Glomerular endothelial cell (primary cell): ENCODE data around the gene GLS2. TPM values are rescaled to one million over a fixed set of nuclear protein-coding genes. Genes with fewer than 3 reads are reported as not detected.
A peak's percentile ranks its signal among the peaks of the same experiment; 100 is the strongest.
"Not testable (repeated sequence)": the region's sequence is repeated elsewhere in the genome, so short reads cannot be mapped to it uniquely, and the experiment has no call there.

ENCODE experiments used
- DNase-seq: peaks from one replicate; pipeline ENCODE4 v3.0.0-alpha.2; 2011; ENCODE audit warnings: low read depth, low spot score; ENCODE audit errors: extremely low read depth
- total RNA-seq: library from RNA; depleted of rRNA; stranded (reverse); fragments of >200 nt; gene quantifications from 2 replicates; pipeline ENCODE4 v1.2.3, GENCODE V29; 2015

The GLS2 gene
- total RNA-seq: 0.58 TPM in 1 of 2 replicates, not detected in the other

DNA sequence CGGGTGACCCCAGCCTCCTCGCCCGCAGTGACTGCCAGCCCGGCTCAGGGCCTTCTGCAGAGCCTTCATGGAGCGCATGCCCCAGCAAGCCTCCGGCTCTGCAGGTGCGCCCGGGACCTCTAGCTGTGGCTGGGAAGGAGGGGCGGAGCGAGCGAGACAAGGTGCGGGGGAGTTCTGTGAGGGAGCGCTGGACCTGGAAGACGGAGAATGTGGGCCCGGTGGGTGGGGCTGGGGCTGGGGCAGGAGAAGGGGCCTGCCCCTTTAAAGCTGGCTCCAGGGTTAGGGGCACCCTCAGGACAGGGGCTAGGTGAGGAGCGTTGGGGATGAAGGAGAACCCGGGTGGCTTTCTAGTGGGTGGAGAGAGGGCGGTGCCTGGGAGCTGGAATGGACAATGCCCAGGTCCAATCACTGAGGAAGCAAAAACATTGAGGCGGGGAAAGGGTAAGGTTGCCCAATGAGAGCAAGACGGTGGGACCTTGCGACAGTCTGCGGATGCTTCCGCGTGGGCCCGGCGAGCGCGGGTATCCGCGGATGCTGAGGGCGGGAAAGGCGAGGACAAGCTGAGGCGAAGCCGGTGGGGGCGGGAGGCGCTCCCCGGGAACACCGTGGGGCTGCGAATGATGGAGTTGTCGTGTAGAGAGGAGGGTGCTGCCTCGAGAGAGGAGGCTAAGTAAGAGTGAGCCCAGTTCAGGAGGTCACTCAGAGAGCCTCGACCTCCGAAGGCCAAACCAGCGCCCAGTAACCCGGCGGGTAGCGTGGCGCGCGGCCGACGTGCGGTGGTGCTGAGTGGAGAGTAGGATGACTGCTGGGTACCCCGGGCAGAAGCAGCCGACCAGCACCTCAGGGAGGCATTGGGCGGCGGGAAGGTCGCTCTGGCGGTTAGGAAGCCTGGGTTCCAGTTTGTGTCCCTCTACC, at the start of gene GLS2:
Gene GLS2 (minus strand): TSS at position 121 of the 915 bp plus-strand sequence. CDS start 43 bp downstream, at position 78.
- no peak for DNase-seq

DNA sequence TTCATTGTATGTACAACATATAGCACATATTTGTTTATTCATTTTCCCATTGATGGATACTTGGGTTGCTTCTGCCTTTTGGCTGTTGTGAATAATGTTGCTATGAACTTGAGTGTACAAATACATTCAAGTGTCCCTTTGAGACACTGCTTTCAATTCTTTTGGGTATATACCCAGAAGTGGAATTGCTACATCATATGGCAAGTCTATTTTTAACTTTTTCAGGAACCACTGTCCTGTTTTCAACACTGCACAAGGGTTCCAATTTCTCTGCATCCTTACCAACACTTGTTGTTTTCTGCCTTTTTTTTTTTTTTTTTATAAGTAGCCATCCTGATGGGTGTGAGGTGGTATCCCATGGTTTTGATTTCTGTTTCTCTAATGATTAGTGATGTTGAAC, 49.6 kb upstream of the GLS2 start:
- no peak for DNase-seq

DNA sequence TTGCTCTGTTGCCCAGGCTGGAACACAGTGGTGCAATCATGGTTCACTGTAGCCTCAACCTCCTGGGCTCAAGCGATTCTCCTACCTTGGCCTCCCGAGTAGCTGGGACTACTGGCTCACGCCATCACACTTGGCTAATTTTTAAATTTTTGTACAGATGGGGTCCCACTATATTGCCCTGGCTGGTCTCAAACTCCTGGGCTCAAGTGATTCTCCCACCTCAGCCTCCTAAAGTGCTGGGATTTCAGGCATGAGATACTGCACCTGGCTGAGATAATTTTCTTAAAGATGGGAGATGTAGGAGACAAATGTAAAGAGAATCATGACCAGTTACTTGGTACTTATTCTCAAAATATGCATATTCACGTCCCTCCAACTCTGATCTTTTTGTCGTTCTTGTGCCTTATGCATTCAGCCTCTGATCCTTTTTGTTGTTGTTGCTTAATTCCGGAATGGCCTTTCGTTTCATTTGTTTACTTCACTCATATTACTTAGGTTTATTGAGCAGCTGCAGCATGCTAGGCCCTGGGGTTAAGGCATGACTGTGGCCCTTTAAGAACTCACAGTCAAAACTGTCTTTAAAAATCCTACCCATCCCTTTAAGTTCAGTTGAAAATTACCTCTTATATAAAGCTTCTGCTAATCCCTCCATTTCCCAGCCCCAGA, 42.6 kb upstream of the GLS2 start:
- DNase-seq: no peak

DNA sequence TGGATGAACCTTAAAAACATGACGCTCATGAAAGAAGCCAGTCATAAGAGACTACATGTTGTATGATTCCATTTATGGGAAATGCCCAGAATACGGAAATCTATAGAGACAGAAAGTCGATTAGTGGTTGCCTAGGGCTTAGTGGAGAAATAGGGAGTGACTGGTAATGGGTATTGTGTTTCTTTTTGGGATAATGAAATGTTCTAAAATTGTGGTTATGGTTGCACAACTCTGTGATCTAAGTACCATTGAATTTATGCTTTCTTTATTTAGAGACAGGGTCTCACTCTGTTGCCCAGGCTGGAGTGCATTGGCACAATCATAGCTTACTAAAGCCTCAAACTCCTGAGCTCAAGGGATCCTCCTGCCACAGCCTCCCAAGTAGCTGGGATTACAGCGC, 41.7 kb upstream of the GLS2 start:
- DNase-seq: no peak

DNA sequence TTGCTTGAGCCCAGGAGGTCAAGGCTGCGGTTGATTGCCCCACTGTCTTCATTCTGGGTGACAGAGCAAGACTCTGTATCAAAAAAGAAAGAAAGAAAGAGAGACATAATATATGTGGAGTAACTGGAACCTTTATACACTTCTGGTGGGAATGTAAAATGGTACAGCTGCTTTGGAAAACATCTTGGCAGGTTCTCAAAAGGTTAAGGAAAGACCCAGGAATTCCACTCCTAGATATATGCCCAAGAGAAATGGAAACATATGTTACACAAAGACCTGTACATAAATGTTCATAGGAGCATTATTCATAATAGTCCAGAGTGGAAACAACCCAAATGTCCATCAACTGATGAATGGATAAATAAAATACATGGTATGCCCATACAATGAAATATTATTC, 40.9 kb upstream of the GLS2 start:
- no peak for DNase-seq

DNA sequence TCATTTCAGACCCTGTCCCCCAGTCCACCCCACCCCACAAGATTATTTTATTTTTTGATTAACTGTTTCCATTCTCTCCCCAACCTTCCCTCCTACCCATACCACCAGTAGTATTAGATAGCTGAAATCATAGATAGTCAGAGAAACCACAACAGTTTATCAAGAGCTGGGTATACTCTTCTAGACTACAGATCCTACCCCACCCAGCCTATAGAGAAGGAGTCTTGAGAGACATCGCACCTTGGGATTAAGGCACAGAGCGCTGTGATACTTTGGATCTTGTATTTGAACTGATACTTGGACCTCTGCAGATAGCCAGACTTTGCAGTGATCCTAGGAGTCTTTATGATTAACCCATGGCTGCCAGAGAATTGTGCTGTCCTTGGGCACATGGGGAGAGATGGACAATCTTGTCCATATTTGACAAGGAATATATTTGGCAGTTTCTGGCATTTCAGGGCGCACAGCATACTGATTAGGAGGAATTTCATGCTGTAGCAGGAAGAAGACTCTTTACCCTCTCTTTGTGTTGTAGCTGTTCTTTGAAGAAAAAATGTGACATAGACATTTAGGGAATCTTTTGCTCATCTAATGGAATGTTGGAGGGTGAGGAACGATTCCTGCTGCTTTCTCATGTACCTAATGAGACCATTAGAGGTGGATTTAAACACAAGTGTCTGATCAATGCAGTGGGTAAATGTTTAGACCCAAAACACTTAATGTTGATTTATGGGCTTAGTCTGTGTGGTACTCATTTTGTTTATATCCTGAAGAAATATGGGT, 34.6 kb upstream of the GLS2 start:
- no peak for DNase-seq

DNA sequence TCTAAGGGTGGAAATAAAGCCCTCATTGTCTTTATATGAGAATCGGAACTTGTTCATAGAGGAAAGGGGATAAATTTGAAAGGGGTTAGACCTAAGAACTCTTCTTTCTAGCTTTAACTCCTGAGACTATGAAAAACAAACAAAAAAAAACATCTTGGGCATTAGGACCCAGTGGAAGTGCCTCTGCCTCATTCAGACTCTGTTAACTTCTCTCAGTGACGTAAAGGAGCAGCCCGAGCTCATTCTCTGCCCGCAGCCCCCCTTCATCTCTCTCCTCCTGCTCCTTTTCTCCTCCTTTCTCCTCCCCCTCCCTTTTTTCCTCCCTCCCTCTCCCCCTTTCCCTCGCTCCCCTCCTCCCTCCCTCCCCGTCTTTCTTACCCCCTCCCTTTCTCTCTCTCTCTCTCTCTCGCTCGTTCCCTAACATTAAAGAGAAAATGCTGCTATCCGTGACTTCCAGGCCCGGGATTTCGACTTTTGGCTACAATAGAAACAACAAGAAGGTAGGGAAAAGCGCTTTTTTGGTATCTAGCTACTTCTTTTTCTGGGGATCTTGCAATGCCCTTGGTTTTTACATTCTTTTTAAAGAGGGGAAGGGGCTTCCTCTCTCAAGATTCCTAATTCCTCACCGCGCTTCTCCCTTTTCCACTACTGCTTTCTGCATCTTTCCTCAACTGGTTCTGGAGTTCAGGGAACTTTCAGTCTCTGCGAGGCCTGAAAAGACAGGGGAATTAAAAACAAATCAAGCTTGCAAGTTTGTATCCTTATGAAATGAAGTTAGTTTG, 33.8 kb upstream of the GLS2 start, which contains the start of gene RBMS2:
Gene RBMS2 (plus strand): TSS at position 231 of the 782 bp plus-strand sequence. CDS start 204 bp downstream, at position 435.
- DNase-seq: peak; percentile 87

DNA sequence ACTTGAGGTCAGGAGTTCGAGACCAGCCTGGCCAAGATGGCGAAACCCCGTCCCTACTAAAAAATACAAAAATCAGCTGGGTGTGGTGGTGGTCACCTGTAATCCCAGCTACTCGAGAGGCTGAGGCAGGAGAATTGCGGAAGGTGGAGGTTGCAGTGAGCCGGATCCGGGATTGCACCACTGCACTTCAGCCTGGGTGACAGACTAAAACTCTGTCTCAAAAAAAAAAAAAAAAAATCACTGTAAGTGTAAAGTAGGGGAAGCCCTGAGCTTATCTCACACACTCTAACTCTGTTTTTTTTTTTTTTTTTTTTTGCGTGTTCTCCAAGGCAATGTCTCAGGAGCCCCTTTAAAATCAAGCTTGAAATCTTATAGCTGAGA, 33.2 kb upstream of the GLS2 start:
- no peak for DNase-seq

DNA sequence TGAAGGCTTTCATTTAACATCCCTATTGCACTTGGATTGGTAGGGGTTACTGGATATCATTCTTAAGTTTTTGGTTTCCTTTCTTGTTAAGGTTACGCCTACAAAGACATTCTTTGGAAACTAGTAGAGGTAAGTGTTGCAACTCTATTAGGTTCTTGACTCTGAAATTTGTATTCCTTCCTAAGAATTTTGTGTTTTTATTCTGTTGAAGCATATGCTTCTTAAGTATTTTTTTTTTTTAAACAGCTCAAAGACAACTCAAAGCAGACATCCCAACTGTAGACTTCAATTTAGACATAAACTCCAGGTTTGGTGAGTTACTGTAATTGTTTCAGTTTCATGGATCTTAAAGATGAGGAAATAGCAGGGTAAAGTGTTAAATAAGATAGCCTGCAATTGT, 32.5 kb upstream of the GLS2 start:
- DNase-seq: no peak

DNA sequence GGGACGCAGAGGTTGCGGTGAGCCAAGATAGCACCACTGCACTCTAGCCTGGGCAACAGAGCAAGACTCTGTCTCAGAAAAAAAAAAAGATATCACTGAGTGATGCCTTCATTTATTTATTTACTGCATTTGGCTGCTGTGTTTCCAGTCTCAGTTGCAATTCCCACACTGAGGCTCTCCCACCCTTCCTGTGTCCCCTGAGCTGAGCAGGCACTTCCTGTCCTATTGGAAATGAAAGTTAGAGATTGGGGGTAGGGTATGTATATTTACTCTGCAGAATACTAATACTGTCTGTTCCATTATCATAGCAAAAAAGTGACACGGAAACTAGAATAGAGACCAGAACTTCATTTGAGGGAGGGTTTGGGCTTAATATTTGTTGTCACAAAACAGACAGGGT, 32.1 kb upstream of the GLS2 start:
- no peak for DNase-seq

DNA sequence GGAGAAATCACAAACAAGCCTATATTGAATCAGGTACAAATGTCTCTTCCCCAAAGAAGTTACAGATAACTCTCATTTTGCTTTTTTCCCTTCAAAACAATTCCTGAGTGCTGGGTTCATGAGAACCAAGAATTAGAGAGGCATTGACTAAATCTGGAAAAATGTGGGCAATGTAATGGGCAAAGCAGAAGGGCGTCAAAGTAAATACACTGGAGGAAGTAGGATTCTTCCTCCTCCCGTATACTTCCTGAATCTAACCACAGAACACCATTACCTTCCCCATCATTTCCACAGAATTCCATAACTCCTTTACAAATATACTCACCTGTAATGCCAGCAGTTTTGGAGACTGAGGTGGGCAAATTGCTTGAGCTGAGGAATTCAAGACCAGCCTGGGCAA, 30.6 kb upstream of the GLS2 start:
- DNase-seq: no peak

DNA sequence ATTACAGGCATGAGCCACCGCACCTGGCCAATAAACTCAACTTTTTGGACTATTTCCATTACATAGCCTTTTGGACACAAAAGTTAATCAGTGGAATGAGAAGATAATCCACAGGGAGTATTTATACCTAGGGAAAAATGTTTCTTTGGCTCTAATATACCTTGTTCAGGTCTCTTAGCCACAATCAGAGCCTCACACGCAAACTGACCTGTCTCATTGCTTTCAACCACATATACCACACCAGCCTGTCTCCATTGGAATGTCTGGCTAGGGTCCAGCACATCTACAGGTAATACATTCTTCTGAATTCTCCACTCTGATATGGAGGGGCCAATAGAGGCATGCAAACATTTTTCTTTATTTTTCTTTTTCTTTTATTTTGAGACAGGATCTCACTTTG, 29.9 kb upstream of the GLS2 start:
- DNase-seq: no peak

DNA sequence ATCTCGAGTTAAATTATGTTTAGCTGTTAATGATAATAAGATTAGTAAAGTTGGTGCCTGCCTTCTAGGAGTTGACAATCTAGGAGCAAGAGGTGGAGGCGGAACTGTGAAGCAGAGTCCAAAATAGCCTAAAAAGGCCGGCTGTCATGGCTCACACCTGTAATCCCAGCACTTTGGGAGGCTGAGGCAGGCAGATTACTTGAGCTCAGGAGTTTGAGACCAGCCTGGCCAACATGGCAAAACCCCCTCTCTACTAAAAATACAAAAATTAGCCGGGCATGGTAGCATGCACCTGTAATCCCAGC, 26.0 kb upstream of the GLS2 start:
- not testable (repeated sequence) for DNase-seq

DNA sequence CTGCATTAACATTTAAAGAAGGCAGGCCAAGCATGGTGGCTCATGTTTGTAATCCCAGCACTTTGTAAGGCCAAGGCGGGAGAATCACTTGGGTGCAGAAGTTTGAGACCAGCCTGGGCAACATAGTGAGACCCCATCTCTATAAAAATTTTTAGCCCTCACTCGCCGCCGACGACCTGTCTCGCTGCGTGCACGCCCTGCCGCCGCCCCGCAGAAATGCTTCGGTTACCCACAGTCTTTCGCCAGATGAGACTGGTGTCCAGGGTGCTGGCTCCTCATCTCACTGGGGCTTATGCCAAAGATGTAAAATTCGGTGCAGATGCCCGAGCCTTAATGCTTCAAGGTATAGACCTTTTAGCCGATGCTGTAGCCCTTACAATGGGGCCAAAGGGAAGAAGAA, 22.8 kb upstream of the GLS2 start:
- no peak for DNase-seq

DNA sequence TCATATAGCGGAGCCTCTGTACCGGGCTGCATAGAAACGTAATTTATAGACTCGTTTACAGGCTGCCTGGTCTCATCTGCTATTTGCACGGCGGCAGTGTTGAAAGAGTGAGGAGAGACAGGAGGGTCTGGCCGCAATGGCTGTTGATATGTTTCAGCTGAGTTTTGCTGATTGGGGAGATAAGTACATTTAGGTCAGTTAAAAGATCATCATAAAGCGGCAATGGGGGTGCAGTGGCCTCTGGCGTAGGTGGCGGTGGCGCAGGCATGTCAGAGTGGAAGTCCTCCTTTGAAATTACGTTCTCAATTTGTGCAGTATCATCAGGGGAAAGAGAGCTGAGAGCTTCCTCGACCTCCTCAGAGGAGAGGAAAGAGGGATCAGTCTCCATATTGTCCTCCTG, 11.9 kb upstream of the GLS2 start:
- not testable (repeated sequence) for DNase-seq

DNA sequence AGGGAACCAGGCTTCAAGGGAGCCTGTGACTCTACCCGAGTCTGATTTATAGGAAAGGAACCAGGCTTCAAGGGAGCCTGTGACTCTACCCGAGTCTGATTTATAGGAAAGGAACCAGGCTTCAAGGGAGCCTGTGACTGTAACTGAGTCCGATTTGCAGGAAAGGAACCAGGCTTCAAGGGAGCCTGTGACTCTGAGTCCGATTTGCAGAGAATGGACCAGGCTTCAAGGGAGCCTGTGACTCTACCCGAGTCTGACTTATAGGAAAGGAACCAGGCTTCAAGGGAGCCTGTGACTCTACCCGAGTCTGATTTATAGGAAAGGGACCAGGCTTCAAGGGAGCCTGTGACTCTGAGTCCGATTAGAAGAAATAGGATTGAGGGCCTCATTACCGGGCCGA, 11.5 kb upstream of the GLS2 start:
- DNase-seq: not testable (repeated sequence)

DNA sequence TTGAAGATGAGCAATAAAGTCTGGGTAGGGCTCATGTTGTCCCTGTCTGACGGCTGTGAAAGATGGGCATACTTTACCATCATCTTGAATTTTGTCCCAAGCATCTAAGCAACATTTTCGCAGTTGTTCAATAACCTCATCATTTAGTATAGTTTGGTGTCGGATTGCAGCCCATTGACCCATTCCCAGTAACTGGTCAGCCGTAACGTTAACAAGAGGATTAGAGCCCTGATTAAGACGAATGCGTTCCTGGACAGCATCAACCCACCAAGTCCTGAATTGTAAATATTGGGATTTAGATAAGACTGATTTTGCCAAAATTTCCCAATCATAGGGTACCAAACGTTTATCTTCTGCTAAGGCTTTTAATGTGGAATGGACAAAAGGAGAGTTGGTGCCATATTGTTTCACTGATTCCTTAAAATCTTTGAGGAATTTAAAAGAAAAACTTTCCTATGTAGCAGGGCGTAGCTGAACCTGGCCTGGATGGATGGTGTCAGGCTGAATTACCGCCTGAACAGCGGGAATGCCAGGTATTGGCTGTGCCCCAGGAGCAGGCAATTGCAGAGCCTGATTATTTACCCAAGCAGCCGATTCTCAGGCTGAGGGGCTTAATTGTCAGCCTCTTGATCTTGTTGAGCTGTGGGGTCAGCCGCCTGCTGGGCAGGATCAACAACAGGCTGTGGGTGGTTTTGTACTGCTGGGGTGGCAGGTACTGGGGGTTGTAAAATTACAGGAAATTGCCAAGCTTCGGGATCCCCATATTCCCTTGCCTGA, 10.4 kb upstream of the GLS2 start:
- DNase-seq: not testable (repeated sequence)

DNA sequence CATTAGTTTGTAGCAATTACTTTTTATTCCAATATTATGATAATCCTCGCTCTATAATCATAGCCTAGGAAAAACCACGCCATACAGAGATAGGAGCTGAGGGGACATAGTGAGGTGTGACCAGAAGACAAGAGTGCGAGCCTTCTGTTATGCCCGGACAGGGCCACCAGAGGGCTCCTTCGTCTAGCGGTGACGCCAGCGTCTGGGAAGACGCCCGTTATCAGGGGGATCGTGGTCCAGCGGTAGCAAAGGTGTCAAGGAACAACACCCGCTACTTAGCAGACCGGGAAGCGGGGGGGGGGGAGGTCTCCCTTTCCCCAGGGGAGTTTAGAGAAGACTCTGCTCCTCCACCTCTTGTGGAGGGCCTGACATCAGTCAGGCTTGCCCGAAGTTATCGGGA, 8.7 kb upstream of the GLS2 start:
- not testable (repeated sequence) for DNase-seq

DNA sequence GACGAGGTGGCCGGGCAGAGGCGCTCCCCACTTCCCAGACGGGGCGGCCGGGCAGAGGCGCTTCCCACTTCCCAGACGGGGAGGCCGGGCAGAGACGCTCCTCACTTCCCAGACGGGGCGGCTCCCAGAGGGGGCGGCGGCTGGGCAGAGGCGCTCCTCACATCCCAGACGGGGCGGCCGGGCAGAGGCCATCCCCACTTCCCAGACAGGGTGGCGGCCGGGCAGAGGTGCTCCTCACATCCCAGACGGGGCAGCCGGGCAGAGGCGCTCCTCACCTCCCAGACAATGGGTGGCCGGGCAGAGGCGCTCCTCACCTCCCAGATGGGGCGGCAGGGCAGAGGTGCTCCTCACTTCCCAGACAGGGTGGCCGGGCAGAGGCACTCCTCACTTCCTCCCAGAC, 6.5 kb upstream of the GLS2 start:
- not testable (repeated sequence) for DNase-seq

DNA sequence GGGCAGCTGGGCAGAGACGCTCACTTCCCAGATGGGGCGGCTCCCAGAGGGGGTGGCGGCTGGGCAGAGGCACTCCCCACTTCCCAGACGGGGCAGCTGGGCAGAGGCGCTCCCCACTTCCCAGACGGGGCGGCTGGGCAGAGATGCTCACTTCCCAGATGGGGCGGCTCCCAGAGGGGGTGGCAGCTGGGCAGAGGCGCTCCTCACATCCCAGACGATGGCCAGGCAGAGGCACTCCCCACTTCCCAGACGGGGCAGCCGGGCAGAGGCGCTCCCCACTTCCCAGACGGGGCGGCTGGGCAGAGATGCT, 6.1 kb upstream of the GLS2 start:
- not testable (repeated sequence) for DNase-seq
